Osteoblast (primary cell): Measurements from ENCODE around the gene ZNF3. TPM values are rescaled to one million over a fixed set of nuclear protein-coding genes. Genes with fewer than 3 reads are reported as not detected.

Experiments used
- DNase-seq: peaks from one replicate; pipeline ENCODE4 v3.0.0; 2011; ENCODE audit warnings: low spot score, mixed read lengths; ENCODE audit not compliant: insufficient read length; ENCODE audit errors: missing footprints
- H2AFZ ChIP-seq: 2 replicates; pipeline ENCODE4 v1.6.0; 2011; ENCODE audit warnings: mild to moderate bottlenecking, low read length
- H3K27ac ChIP-seq: 2 replicates; pipeline ENCODE4 v1.5.1; 2011; ENCODE audit warnings: mild to moderate bottlenecking, low read depth, low read length, moderate library complexity
- H3K27me3 ChIP-seq: 2 replicates; pipeline ENCODE4 v1.6.0; 2012; ENCODE audit warnings: mild to moderate bottlenecking, control low read depth, inconsistent platforms, low read length, moderate library complexity; ENCODE audit not compliant: insufficient read depth
- H3K36me3 ChIP-seq: 2 replicates; pipeline ENCODE4 v1.5.1; 2011; ENCODE audit warnings: mild to moderate bottlenecking, low read length, control low read depth, moderate library complexity; ENCODE audit not compliant: insufficient read depth
- H3K4me1 ChIP-seq: 2 replicates; pipeline ENCODE4 v1.5.1; 2011; ENCODE audit warnings: mild to moderate bottlenecking, low read length, control low read depth, moderate library complexity; ENCODE audit not compliant: insufficient read depth
- H3K4me2 ChIP-seq: 2 replicates; pipeline ENCODE4 v1.6.0; 2011; ENCODE audit warnings: mild to moderate bottlenecking, low read length; ENCODE audit not compliant: insufficient read depth
- H3K4me3 ChIP-seq: fragments of 200-600 bp; sonication (generic); 3 replicates; pipeline ENCODE4 v1.5.1; 2012; ENCODE audit warnings: mild to moderate bottlenecking, low read length, inconsistent platforms; ENCODE audit not compliant: insufficient read depth
- H3K79me2 ChIP-seq: 2 replicates; pipeline ENCODE4 v1.6.0; 2012; ENCODE audit warnings: mild to moderate bottlenecking, low read length, control low read depth, inconsistent platforms; ENCODE audit not compliant: insufficient read depth
- H3K9me3 ChIP-seq: 2 replicates; pipeline ENCODE4 v1.5.1; 2011; ENCODE audit warnings: low read depth, low read length, control low read depth
- H4K20me1 ChIP-seq: 2 replicates; pipeline ENCODE4 v1.6.0; 2012; ENCODE audit warnings: mild to moderate bottlenecking, low read length, control low read depth; ENCODE audit not compliant: insufficient read depth
- CTCF ChIP-seq: IDR thresholded peaks from 2 replicates; pipeline ENCODE4 v1.5.1; 2011; ENCODE audit warnings: mild to moderate bottlenecking, low read depth, low read length, moderate library complexity; ENCODE audit errors: extremely low read depth
- total RNA-seq: library from RNA; depleted of rRNA; stranded (reverse); fragments of >200 nt; gene quantifications from 2 replicates; pipeline ENCODE4 v1.2.3, GENCODE V29; 2012

ZNF3 gene
- total RNA-seq, 1 donor: 30.4 TPM

GRCh38 chr7:100099452-100099851 is 17.9 kb upstream of the ZNF3 start:
- Histone ChIP-seq H3K4me2 (peak overlapping the region; percentile 97), H4K20me1 (no peaks in the 10 kb centered on the region), H3K79me2 (peaks cover 45% of the 10 kb centered on the region), H3K4me3 (peak overlapping the region; percentile 90), H3K36me3 (peaks cover 58% of the 10 kb centered on the region), H3K4me1 (peaks cover 25% of the 10 kb centered on the region), H2AFZ (no peak overlapping the region), H3K27me3 (no peaks in the 10 kb centered on the region), H3K9me3 (no peaks in the 10 kb centered on the region), H3K27ac (peak overlapping the region; percentile 58)
- no peak for DNase-seq
- no peak for TF ChIP-seq CTCF

DNA sequence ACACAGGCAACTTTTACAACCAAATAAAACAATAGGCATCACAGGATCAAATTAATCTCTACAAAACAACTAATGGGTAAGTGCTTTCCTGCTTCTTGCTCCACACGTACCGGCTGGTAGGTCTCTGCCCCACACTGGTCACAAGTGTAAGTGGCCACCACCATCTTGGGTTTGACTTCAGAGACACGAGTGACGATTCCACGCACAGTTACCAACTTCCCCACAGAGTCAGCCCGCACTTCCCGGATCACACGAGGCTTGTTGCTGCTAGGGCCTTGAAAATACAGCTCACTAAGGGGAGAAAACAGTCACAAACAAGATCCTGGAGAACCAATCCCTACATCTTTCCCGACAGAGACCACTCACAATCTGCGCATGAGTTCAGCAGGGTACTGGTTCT is 17.4 kb upstream of the ZNF3 start:
- Histone ChIP-seq H3K4me3 (no peak overlapping the region), H3K36me3 (peaks cover 58% of the 10 kb centered on the region), H3K79me2 (peaks cover 49% of the 10 kb centered on the region), H3K4me1 (peaks cover 25% of the 10 kb centered on the region), H2AFZ (no peak overlapping the region), H4K20me1 (peaks cover 1% of the 10 kb centered on the region), H3K4me2 (peak overlapping the region; percentile 97), H3K9me3 (no peaks in the 10 kb centered on the region), H3K27ac (no peak overlapping the region), H3K27me3 (no peaks in the 10 kb centered on the region)
- no peak for TF ChIP-seq CTCF
- no peak for DNase-seq

GRCh38 chr7:100095704-100096103 is 14.2 kb upstream of the ZNF3 start:
- H3K27me3 ChIP-seq: no peaks in the 10 kb centered on the region
- TF ChIP-seq CTCF: no peak
- H3K9me3 ChIP-seq: no peaks in the 10 kb centered on the region
- no peak for DNase-seq
- H3K4me2 ChIP-seq: no peak overlapping the region
- H3K27ac ChIP-seq: no peak overlapping the region
- H3K4me3 ChIP-seq: no peak overlapping the region
- H3K36me3 ChIP-seq: peaks cover 89% of the 10 kb centered on the region
- H2AFZ ChIP-seq: no peak overlapping the region
- peaks cover 59% of the 10 kb centered on the region for H3K79me2 ChIP-seq
- peaks cover 7% of the 10 kb centered on the region for H4K20me1 ChIP-seq
- H3K4me1 ChIP-seq: peaks cover 9% of the 10 kb centered on the region

DNA sequence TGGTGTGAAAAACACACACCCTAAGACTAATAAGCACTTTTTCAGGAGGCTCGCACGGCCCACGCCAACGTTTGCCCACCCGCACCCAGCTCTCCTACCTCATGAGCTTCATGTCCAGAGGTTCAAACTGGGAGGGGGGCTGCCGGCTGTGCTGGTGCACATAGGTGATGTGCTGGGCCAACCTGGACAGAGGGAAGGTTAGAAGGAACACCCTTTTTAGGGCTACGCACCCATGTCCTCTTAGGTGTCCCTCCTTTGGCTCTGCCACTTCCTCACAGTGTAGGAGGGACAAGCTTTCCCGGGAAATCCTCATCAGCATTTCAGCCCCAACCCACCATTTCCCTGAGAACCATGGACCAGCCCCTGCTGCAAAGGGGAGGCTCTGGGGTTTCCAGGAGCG is 13.8 kb upstream of the ZNF3 start:
- no peak overlapping the region for H3K4me3 ChIP-seq
- H3K27ac ChIP-seq: no peak overlapping the region
- peaks cover 94% of the 10 kb centered on the region for H3K36me3 ChIP-seq
- no peak overlapping the region for H2AFZ ChIP-seq
- H4K20me1 ChIP-seq: peaks cover 7% of the 10 kb centered on the region
- H3K27me3 ChIP-seq: no peaks in the 10 kb centered on the region
- no peak overlapping the region for H3K4me2 ChIP-seq
- H3K79me2 ChIP-seq: peaks cover 62% of the 10 kb centered on the region
- DNase-seq: no peak
- H3K9me3 ChIP-seq: no peaks in the 10 kb centered on the region
- no peak for TF ChIP-seq CTCF
- H3K4me1 ChIP-seq: peaks cover 13% of the 10 kb centered on the region
